ENCODE results near the gene ZNF576.
A peak's percentile ranks its signal among the peaks of the same experiment; 100 is the strongest.
"Not testable (repeated sequence)": the region's sequence is repeated elsewhere in the genome, so short reads cannot be mapped to it uniquely, and the experiment has no call there.

The ZNF576 gene

GRCh38 chr19:43641333-43641732 is 44.9 kb downstream of the ZNF576 start:
- H3K4me1 Mint-ChIP-seq, result peaks cover 39% of the 10 kb centered on the region
- H3K9me3 Mint-ChIP-seq, result peaks cover 3% of the 10 kb centered on the region
- peak overlapping the region in 2 of 3 experiments; percentile 2 to 83 for H3K27ac Mint-ChIP-seq
- TF ChIP-seq, protein P1, sequence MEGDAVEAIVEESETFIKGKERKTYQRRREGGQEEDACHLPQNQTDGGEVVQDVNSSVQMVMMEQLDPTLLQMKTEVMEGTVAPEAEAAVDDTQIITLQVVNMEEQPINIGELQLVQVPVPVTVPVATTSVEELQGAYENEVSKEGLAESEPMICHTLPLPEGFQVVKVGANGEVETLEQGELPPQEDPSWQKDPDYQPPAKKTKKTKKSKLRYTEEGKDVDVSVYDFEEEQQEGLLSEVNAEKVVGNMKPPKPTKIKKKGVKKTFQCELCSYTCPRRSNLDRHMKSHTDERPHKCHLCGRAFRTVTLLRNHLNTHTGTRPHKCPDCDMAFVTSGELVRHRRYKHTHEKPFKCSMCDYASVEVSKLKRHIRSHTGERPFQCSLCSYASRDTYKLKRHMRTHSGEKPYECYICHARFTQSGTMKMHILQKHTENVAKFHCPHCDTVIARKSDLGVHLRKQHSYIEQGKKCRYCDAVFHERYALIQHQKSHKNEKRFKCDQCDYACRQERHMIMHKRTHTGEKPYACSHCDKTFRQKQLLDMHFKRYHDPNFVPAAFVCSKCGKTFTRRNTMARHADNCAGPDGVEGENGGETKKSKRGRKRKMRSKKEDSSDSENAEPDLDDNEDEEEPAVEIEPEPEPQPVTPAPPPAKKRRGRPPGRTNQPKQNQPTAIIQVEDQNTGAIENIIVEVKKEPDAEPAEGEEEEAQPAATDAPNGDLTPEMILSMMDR (IDR thresholded peaks at IDR 0.05; ENCODE audit: unreplicated experiment in 3 of 3), result no peak
- peaks cover 26% of the 10 kb centered on the region for H3K27me3 Mint-ChIP-seq (ENCODE audit: low read depth)
- peak overlapping the region; percentile 85 to 96 (median 88) for H3K4me3 Mint-ChIP-seq
- H3K36me3 Mint-ChIP-seq (ENCODE audit: low read depth), result peaks cover 6% of the 10 kb centered on the region

- H3K4me3 Mint-ChIP-seq, result peak overlapping the region; percentile 40 to 81 (median 43)
- peaks cover 15% of the 10 kb centered on the region for H3K36me3 Mint-ChIP-seq (ENCODE audit: low read depth)
- H3K4me1 Mint-ChIP-seq, result peaks cover 33% of the 10 kb centered on the region
- peaks cover 3% of the 10 kb centered on the region for H3K9me3 Mint-ChIP-seq
- peak overlapping the region in 1 of 3 experiments; percentile 8 for H3K27ac Mint-ChIP-seq
- TF ChIP-seq, protein P1 (IDR thresholded peaks at IDR 0.05; ENCODE audit: unreplicated experiment in 3 of 3), result no peak
- peaks cover 26% of the 10 kb centered on the region for H3K27me3 Mint-ChIP-seq (ENCODE audit: low read depth)
These were observed 46.1 kb downstream of the ZNF576 start for GRCh38 chr19:43642531-43642930.

DNA sequence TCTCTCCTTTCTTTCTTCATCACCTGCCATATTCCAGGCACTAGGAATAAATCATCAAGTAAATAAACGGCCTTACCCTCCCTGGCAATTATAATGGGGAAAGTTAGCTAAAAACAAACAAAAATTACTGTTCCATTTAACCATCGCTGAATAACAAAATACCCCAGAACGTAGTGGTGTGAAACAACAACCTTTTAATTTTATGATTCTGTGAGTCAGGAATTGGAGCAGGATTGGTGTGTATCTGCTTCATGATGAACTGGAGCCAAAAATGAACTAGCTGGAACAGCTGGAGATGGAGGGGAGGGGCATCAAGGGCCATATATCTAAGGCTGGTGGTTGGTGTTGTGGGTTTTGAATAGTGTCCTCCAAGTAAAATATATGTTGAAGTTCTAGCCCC is 46.9 kb downstream of the ZNF576 start:
- Mint-ChIP-seq H3K9me3 (peaks cover 3% of the 10 kb centered on the region), H3K36me3 (ENCODE audit: low read depth) (peaks cover 21% of the 10 kb centered on the region), H3K27ac (peak overlapping the region; percentile 33 to 73 (median 65)), H3K4me1 (peaks cover 28% of the 10 kb centered on the region), H3K27me3 (ENCODE audit: low read depth) (peaks cover 21% of the 10 kb centered on the region), H3K4me3 (peak overlapping the region; percentile 38 to 81 (median 64))
- TF ChIP-seq, protein P1 (IDR thresholded peaks at IDR 0.05; ENCODE audit: unreplicated experiment in 3 of 3), result no peak

- Mint-ChIP-seq H3K27me3 (ENCODE audit: low read depth) (peaks cover 12% of the 10 kb centered on the region), H3K9me3 (peaks cover 3% of the 10 kb centered on the region), H3K4me1 (peaks cover 21% of the 10 kb centered on the region), H3K36me3 (ENCODE audit: low read depth) (peaks cover 21% of the 10 kb centered on the region), H3K27ac (no peak overlapping the region), H3K4me3 (no peak overlapping the region)
- TF ChIP-seq, protein P1 (IDR thresholded peaks at IDR 0.05; ENCODE audit: unreplicated experiment in 3 of 3), result no peak
These were observed 47.8 kb downstream of the ZNF576 start for GRCh38 chr19:43644181-43644580.

GRCh38 chr19:43648633-43649032 is 52.2 kb downstream of the ZNF576 start:
- Mint-ChIP-seq H3K36me3 (ENCODE audit: low read depth) (peaks cover 26% of the 10 kb centered on the region), H3K4me1 (peaks cover 5% of the 10 kb centered on the region), H3K27me3 (ENCODE audit: low read depth) (no peaks in the 10 kb centered on the region), H3K9me3 (peaks cover 3% of the 10 kb centered on the region), H3K27ac (no peak overlapping the region), H3K4me3 (no peak overlapping the region)
- TF ChIP-seq, protein P1 (IDR thresholded peaks at IDR 0.05; ENCODE audit: unreplicated experiment in 3 of 3), result no peak

GRCh38 chr19:43649514-43649913 is 53.1 kb downstream of the ZNF576 start:
- no peaks in the 10 kb centered on the region for H3K9me3 Mint-ChIP-seq
- H3K4me1 Mint-ChIP-seq, result peaks cover 5% of the 10 kb centered on the region
- no peak overlapping the region for H3K4me3 Mint-ChIP-seq
- no peak overlapping the region for H3K27ac Mint-ChIP-seq
- no peaks in the 10 kb centered on the region for H3K27me3 Mint-ChIP-seq (ENCODE audit: low read depth)
- peaks cover 24% of the 10 kb centered on the region for H3K36me3 Mint-ChIP-seq (ENCODE audit: low read depth)
- TF ChIP-seq, protein P1 (IDR thresholded peaks at IDR 0.05; ENCODE audit: unreplicated experiment in 3 of 3), result no peak

- H3K27ac Mint-ChIP-seq; H3K9me3 Mint-ChIP-seq; H3K27me3 Mint-ChIP-seq (ENCODE audit: low read depth): not testable (repeated sequence)
These were observed 53.9 kb downstream of the ZNF576 start for GRCh38 chr19:43650276-43650675.

More at GRCh38 chr19:43650276-43650675, 53.9 kb downstream of the ZNF576 start:
- H3K4me1 Mint-ChIP-seq, H3K4me3 Mint-ChIP-seq: not testable (repeated sequence)
- peaks cover 28% of the 10 kb centered on the region for H3K36me3 Mint-ChIP-seq (ENCODE audit: low read depth)
